OCI-LY3 (cell line): ENCODE measurements around the gene AIF1.
A peak's percentile ranks its signal among the peaks of the same experiment; 100 is the strongest.

Experiments used
- H2AFZ ChIP-seq: fragments of 200-600, 300-600 bp; shearing (Covaris generic); 2 replicates; pipeline ENCODE4 v1.6.0; 2014; ENCODE audit warnings: antibody characterized with exemption, low read depth, low read length
- H3K27ac ChIP-seq: fragments of 200-600, 300-600 bp; sonication (generic); 2 replicates; pipeline ENCODE4 v1.5.1; 2014; ENCODE audit warnings: mild to moderate bottlenecking, low read length, moderate library complexity, mixed read lengths
- H3K27me3 ChIP-seq: fragments of 200-600, 300-600 bp; sonication (generic); 2 replicates; pipeline ENCODE4 v1.6.1; 2014; ENCODE audit warnings: low read depth, low read length, mixed read lengths
- H3K36me3 ChIP-seq: fragments of 200-600, 300-600 bp; sonication (generic); replicated peaks from 2 replicates; pipeline ENCODE3; 2014; ENCODE audit warnings: low read depth, low read length, mixed read lengths
- H3K4me1 ChIP-seq: fragments of 300-600, 200-600 bp; sonication (generic); 2 replicates; pipeline ENCODE4 v1.6.1; 2014; ENCODE audit warnings: low read length, mixed read lengths
- H3K4me2 ChIP-seq: fragments of 200-600, 300-600 bp; sonication (generic); 2 replicates; pipeline ENCODE4 v1.6.1; 2014; ENCODE audit warnings: low read length, mixed read lengths
- H3K4me3 ChIP-seq: fragments of 300-600, 200-600 bp; sonication (generic); 2 replicates; pipeline ENCODE4 v1.5.1; 2014; ENCODE audit warnings: antibody characterized with exemption, mild to moderate bottlenecking, low read length, moderate library complexity
- H3K79me2 ChIP-seq: fragments of 300-600, 200-600 bp; shearing (Covaris generic); 2 replicates; pipeline ENCODE4 v1.6.1; 2014; ENCODE audit warnings: mild to moderate bottlenecking, low read length, mixed read lengths
- H3K9ac ChIP-seq: fragments of 300-600, 200-600 bp; shearing (Covaris generic); 2 replicates; pipeline ENCODE4 v1.6.0; 2014; ENCODE audit warnings: mild to moderate bottlenecking, low read length, moderate library complexity
- H3K9me3 ChIP-seq: fragments of 200-600, 300-600 bp; shearing (Covaris generic); 2 replicates; pipeline ENCODE4 v1.6.1; 2014; ENCODE audit warnings: low read length, mixed read lengths; ENCODE audit not compliant: insufficient read depth
- H4K20me1 ChIP-seq: fragments of 200-600, 300-600 bp; sonication (generic); 2 replicates; pipeline ENCODE4 v1.6.1; 2016; ENCODE audit warnings: low read length, mixed read lengths; ENCODE audit not compliant: insufficient read depth
- EZH2phosphoT487 ChIP-seq: fragments of 200-600 bp; shearing (Covaris generic); IDR thresholded peaks from 2 replicates; pipeline ENCODE4 v1.6.1; 2018; ENCODE audit warnings: antibody characterized with exemption, mixed run types, low read depth
- TF ChIP-seq, protein P1 (sequence below): fragments of 200-600, 300-600 bp; sonication (generic); IDR thresholded peaks from 2 replicates; pipeline ENCODE4 v1.5.1; 2014; ENCODE audit warnings: antibody characterized with exemption, low read length, low read depth

Gene AIF1

GRCh38 chr6:31592396-31592771 is 22.6 kb upstream of the AIF1 start:
- Histone ChIP-seq H3K79me2 (no peaks in the 10 kb centered on the region), H3K36me3 (no peaks in the 10 kb centered on the region), H2AFZ (no peak overlapping the region), H4K20me1 (no peaks in the 10 kb centered on the region), H3K27ac (no peak overlapping the region), H3K9me3 (no peaks in the 10 kb centered on the region), H3K4me3 (no peak overlapping the region), H3K27me3 (no peaks in the 10 kb centered on the region), H3K4me1 (peaks cover 6% of the 10 kb centered on the region; the same call in 1 of the 2 replicates), H3K9ac (no peak overlapping the region), H3K4me2 (no peak overlapping the region)
- no peak for TF ChIP-seq EZH2phosphoT487
- TF ChIP-seq, protein P1, sequence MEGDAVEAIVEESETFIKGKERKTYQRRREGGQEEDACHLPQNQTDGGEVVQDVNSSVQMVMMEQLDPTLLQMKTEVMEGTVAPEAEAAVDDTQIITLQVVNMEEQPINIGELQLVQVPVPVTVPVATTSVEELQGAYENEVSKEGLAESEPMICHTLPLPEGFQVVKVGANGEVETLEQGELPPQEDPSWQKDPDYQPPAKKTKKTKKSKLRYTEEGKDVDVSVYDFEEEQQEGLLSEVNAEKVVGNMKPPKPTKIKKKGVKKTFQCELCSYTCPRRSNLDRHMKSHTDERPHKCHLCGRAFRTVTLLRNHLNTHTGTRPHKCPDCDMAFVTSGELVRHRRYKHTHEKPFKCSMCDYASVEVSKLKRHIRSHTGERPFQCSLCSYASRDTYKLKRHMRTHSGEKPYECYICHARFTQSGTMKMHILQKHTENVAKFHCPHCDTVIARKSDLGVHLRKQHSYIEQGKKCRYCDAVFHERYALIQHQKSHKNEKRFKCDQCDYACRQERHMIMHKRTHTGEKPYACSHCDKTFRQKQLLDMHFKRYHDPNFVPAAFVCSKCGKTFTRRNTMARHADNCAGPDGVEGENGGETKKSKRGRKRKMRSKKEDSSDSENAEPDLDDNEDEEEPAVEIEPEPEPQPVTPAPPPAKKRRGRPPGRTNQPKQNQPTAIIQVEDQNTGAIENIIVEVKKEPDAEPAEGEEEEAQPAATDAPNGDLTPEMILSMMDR, result no peak

GRCh38 chr6:31597006-31597405 is 18.0 kb upstream of the AIF1 start:
- Histone ChIP-seq H3K9me3 (no peaks in the 10 kb centered on the region), H3K4me3 (no peak overlapping the region), H3K9ac (no peak overlapping the region), H4K20me1 (no peaks in the 10 kb centered on the region), H3K4me2 (no peak overlapping the region), H3K36me3 (no peaks in the 10 kb centered on the region), H3K27ac (no peak overlapping the region), H3K4me1 (no peaks in the 10 kb centered on the region), H3K27me3 (no peaks in the 10 kb centered on the region), H3K79me2 (no peaks in the 10 kb centered on the region), H2AFZ (no peak overlapping the region)
- TF ChIP-seq, protein P1, result peak; percentile 40
- no peak for TF ChIP-seq EZH2phosphoT487

- Histone ChIP-seq H3K36me3 (no peaks in the 10 kb centered on the region), H3K27ac (no peak overlapping the region), H3K27me3 (no peaks in the 10 kb centered on the region), H3K9me3 (no peaks in the 10 kb centered on the region), H3K79me2 (no peaks in the 10 kb centered on the region), H4K20me1 (no peaks in the 10 kb centered on the region), H3K4me1 (no peaks in the 10 kb centered on the region), H3K4me2 (no peak overlapping the region), H3K9ac (no peak overlapping the region), H3K4me3 (no peak overlapping the region), H2AFZ (no peak overlapping the region)
- no peak for TF ChIP-seq EZH2phosphoT487
- TF ChIP-seq, protein P1, result no peak
Measured at GRCh38 chr6:31607317-31607716, 7.7 kb upstream of the AIF1 start.

DNA sequence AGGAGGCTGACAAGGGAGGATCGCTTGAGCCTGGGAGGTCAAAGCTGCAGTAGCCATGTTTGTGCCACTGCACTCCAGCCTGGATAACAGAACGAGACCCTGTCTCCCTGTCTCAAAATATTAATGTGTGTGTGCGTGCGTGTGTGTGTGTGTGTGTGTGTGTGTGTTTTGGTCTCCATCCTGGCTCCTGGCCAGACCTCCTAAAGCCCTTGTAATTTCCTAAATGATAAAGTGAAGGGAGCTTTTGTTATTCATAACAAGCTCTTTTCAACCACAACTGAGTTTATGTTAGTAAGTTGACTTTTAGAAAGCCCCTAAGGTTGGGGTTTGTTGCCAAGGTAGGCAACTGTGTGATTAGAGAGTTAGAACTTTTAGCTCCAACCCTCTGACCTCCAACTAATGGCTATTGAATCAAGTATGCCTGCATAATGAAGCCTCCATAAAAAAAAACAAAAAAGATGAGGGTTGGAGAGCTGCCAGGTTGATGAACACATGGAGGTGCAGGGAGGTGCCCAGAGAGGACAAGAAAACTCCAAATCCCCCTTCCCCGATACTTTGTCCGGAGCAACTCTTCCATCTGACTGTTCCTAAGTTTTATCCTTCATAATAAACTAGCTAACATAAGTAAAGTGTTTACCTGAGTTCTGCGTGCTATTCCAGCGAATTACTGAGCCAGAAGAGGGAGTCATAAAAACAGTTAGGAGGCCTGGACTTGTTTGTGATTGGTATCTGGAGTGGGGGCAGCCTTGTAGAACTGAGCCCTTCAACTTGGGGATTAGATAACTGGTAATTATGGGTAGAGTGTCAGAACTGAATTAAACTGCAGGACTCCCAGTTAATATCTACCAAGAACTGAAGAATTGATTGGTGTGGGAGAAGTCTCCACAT is 5.3 kb upstream of the AIF1 start:
- no peak overlapping the region for H3K4me2 ChIP-seq
- TF ChIP-seq, protein P1, result no peak
- no peak for TF ChIP-seq EZH2phosphoT487
- no peak overlapping the region for H3K4me3 ChIP-seq
- H3K27me3 ChIP-seq, result no peaks in the 10 kb centered on the region
- H3K4me1 ChIP-seq, result peaks cover 8% of the 10 kb centered on the region
- H3K36me3 ChIP-seq, result no peaks in the 10 kb centered on the region
- no peak overlapping the region for H3K27ac ChIP-seq
- H3K79me2 ChIP-seq, result no peaks in the 10 kb centered on the region
- no peaks in the 10 kb centered on the region for H4K20me1 ChIP-seq
- no peak overlapping the region for H3K9ac ChIP-seq
- H3K9me3 ChIP-seq, result no peaks in the 10 kb centered on the region
- no peak overlapping the region for H2AFZ ChIP-seq
